Measurements from ENCODE around the gene FGF9. TPM values are rescaled to one million over a fixed set of nuclear protein-coding genes. Genes with fewer than 3 reads are reported as not detected.

The FGF9 gene
- 1 to 10 TPM; 1.2 to 3.7 (median 2.9) TPM for total RNA-seq
- 1.1 TPM for total RNA-seq (2013)
- total RNA-seq = 1.1 to 16.1 (median 5.0) reads per million in 29 experiments

DNA sequence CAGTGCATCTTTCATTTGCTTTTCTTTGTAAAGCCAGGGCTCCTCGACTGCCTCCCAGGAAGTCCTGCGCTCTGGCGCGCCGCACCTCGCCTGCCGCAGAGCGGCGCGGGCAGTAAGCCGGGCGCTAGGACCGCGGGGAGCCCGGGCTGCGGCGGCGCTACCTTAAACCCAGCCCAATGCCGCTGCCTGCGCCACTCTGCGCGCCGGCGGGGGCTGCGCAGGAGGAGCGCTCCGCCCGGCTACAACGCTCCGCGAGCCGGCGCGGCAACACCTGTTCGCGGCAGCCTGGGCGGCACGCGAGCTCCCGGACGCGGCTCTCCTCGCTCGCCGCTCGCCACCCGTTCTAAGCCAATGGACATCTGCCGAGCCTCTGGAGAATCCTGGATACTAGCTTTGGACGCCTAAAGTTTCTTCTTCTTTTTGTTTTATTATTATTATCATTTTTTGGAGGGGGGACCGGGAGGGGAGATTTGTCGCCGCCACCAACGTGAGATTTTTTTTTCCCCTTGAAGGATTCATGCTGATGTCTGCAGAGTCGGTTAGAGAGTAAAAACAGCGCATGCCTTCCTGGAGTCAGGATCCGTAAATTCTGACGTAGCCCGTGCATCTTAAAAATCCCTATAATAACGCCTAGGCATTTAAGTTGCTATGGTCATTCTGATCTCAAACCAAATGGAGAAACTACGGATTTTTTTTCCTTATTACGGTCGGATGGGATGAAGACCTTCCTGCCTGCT is at the start of gene FGF9:
TSS of gene FGF9 (plus strand) at position 191 of the 737 bp plus-strand sequence. CDS start 840 bp downstream, outside the sequence.
- Mint-ChIP-seq H3K9me3 (no peaks in the 10 kb centered on the region), H3K36me3 (no peaks in the 10 kb centered on the region), H3K27me3 (peaks cover 2 to 22% of the 10 kb centered on the region in 2 donors), H3K4me3 (peak within 1 kb of the TSS; percentile 90 to 95 (median 91)), H3K4me1 (peaks cover 37 to 46% (median 43%) of the 10 kb centered on the region in 3 donors), H3K27ac (peak within 1 kb of the TSS; percentile 84 to 86)
- H3K4me1 ChIP-seq (ENCODE audit: control insufficient read depth in 1 of 2, extremely low read depth in 1 of 2, insufficient read depth in 2 of 2, low read length in 2 of 2) = peaks cover 22 to 52% of the 10 kb centered on the region in 2 experiments
- ChIA-PET POLR2A (interaction anchor here in 1 of 2 donors (1.2 kb wide), 1 partner anchor 67 kb away, joined by 7 read pairs; the partner anchor contains the start of gene MICU2), CTCF (interaction anchor here (0.6 to 1.4 kb wide), 5 partner anchors 33 to 627 kb away, joined by 3 to 5 read pairs (median 3); no protein-coding TSS in a partner anchor)
- H3K27ac ChIP-seq (ENCODE audit: low read length) = peak within 1 kb of the TSS; percentile 35
- peak; percentile 61 to 91 (median 76) for DNase-seq
- H3K9me3 ChIP-seq = no peaks in the 10 kb centered on the region
- peaks cover 13 to 46% of the 10 kb centered on the region in 2 experiments for H3K27me3 ChIP-seq (replicated peaks in 1 of 2; ENCODE audit: control insufficient read depth in 2 of 2, extremely low read depth in 1 of 2, insufficient read depth in 2 of 2, low read length in 1 of 2)
- under 1% methylated on average over 51 of the region's 62 CpGs for WGBS (ENCODE audit: insufficient coverage)
- H3K4me3 ChIP-seq (ENCODE audit: control insufficient read depth in 1 of 2, extremely low read depth in 1 of 2, low read length in 1 of 2) = peak within 1 kb of the TSS; percentile 55 to 73
- no peaks in the 10 kb centered on the region for H3K36me3 ChIP-seq (ENCODE audit: control insufficient read depth in 2 of 2, extremely low read depth in 1 of 2, insufficient read depth in 1 of 2, low read length in 1 of 2)
- ATAC-seq (replicated peaks in 1 of 4) = peak; percentile 74 to 80 (median 78)

- H3K27me3 ChIP-seq (replicated peaks in 1 of 2; ENCODE audit: control insufficient read depth in 2 of 2, extremely low read depth in 1 of 2, insufficient read depth in 2 of 2, low read length in 1 of 2) = peaks cover 2 to 3% of the 10 kb centered on the region in 2 experiments
- H3K4me1 ChIP-seq (ENCODE audit: control insufficient read depth in 1 of 2, extremely low read depth in 1 of 2, insufficient read depth in 2 of 2, low read length in 2 of 2) = no peaks in the 10 kb centered on the region
- Mint-ChIP-seq H3K4me3 (no peak overlapping the region), H3K9me3 (no peaks in the 10 kb centered on the region), H3K36me3 (no peaks in the 10 kb centered on the region), H3K27me3 (peaks cover 4 to 8% of the 10 kb centered on the region in 2 donors), H3K4me1 (peaks cover 0 to 2% (median 0%) of the 10 kb centered on the region in 3 donors), H3K27ac (no peak overlapping the region)
- H3K27ac ChIP-seq (ENCODE audit: low read length) = no peak overlapping the region
- peak in 8 of 35 experiments; percentile 5 to 54 (median 12) for DNase-seq
- ATAC-seq (replicated peaks in 1 of 4) = peak in 3 of 4 experiments; percentile 42 to 60 (median 51)
- CTCF ChIA-PET = interaction anchor here (0.8 to 1.1 kb wide), 2 partner anchors 12 to 653 kb away, joined by 3 to 5 read pairs; no protein-coding TSS in a partner anchor
- 59% methylated on average over 4 of the region's 8 CpGs for WGBS (ENCODE audit: insufficient coverage)
- H3K4me3 ChIP-seq (ENCODE audit: control insufficient read depth in 1 of 2, extremely low read depth in 1 of 2, low read length in 1 of 2) = no peak overlapping the region
- H3K9me3 ChIP-seq = no peaks in the 10 kb centered on the region
- no peaks in the 10 kb centered on the region for H3K36me3 ChIP-seq (ENCODE audit: control insufficient read depth in 2 of 2, extremely low read depth in 1 of 2, insufficient read depth in 1 of 2, low read length in 1 of 2)
- POLR2A ChIA-PET = interaction anchor here in 1 of 2 donors (0.6 kb wide), 1 partner anchor 1978 kb away, joined by 3 read pairs; no protein-coding TSS in a partner anchor
These were observed 45.5 kb upstream of the FGF9 start for GRCh38 chr13:21625366-21625765.

DNA sequence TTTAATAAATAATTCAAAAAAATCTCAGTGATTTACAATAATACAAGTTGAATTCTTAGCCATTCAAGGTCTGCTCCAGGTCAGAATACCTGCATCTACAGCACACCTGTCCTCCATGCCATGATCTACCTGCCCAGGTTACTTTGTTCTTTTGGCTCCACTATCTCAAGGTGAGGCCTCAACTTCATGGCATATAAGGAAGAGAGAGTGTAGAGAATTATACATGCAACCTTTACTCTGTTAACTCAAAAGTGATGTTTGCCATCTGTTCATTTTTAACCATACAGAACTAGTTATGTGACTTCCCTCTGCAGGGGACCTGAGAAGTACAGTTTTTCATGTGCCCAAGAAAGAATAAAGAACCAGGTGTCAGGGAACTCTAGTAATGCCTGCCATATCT is 38.7 kb upstream of the FGF9 start:
- no peak overlapping the region for H3K4me3 Mint-ChIP-seq
- peaks cover 12% of the 10 kb centered on the region in 2 donors for H3K27me3 Mint-ChIP-seq
- Histone ChIP-seq H3K36me3 (ENCODE audit: control insufficient read depth in 2 of 2, extremely low read depth in 1 of 2, insufficient read depth in 1 of 2, low read length in 1 of 2) (no peaks in the 10 kb centered on the region), H3K4me3 (ENCODE audit: control insufficient read depth in 1 of 2, extremely low read depth in 1 of 2, low read length in 1 of 2) (no peak overlapping the region), H3K4me1 (ENCODE audit: control insufficient read depth in 1 of 2, extremely low read depth in 1 of 2, insufficient read depth in 2 of 2, low read length in 2 of 2) (no peaks in the 10 kb centered on the region), H3K27ac (ENCODE audit: low read length) (no peak overlapping the region), H3K9me3 (no peaks in the 10 kb centered on the region), H3K27me3 (replicated peaks in 1 of 2; ENCODE audit: control insufficient read depth in 2 of 2, extremely low read depth in 1 of 2, insufficient read depth in 2 of 2, low read length in 1 of 2) (peaks cover 0 to 9% of the 10 kb centered on the region in 2 experiments)
- ATAC-seq (replicated peaks in 1 of 4) (no peak), DNase-seq (no peak)
- H3K9me3 Mint-ChIP-seq = peaks cover 0 to 8% (median 6%) of the 10 kb centered on the region in 3 donors
- H3K36me3 Mint-ChIP-seq = peaks cover 2% of the 10 kb centered on the region
- peaks cover 0 to 2% (median 2%) of the 10 kb centered on the region in 3 donors for H3K4me1 Mint-ChIP-seq
- ChIA-PET CTCF (interaction anchor here in 1 of 2 donors (0.5 kb wide), 1 partner anchor 501 kb away, joined by 4 read pairs; no protein-coding TSS in a partner anchor), POLR2A (no interaction called here)
- H3K27ac Mint-ChIP-seq = no peak overlapping the region

GRCh38 chr13:21636656-21637055 is 34.2 kb upstream of the FGF9 start:
- H3K9me3 ChIP-seq = no peaks in the 10 kb centered on the region
- peaks cover 2% of the 10 kb centered on the region for H3K36me3 Mint-ChIP-seq
- WGBS (ENCODE audit: insufficient coverage) = 92% methylated on average over 2 of the region's 3 CpGs
- DNase-seq (no peak), ATAC-seq (replicated peaks in 1 of 4) (no peak)
- CTCF ChIA-PET = interaction anchor here (0.7 to 1.5 kb wide), 4 partner anchors 11 to 1098 kb away, joined by 3 to 4 read pairs (median 3); no protein-coding TSS in a partner anchor
- peaks cover 0 to 3% of the 10 kb centered on the region in 2 experiments for H3K4me1 ChIP-seq (ENCODE audit: control insufficient read depth in 1 of 2, extremely low read depth in 1 of 2, insufficient read depth in 2 of 2, low read length in 2 of 2)
- peaks cover 0 to 4% (median 2%) of the 10 kb centered on the region in 3 donors for H3K4me1 Mint-ChIP-seq
- H3K27ac ChIP-seq (ENCODE audit: low read length) = no peak overlapping the region
- peaks cover 0 to 14% of the 10 kb centered on the region in 2 experiments for H3K27me3 ChIP-seq (replicated peaks in 1 of 2; ENCODE audit: control insufficient read depth in 2 of 2, extremely low read depth in 1 of 2, insufficient read depth in 2 of 2, low read length in 1 of 2)
- POLR2A ChIA-PET = interaction anchor here in 1 of 2 donors (1.1 kb wide), 1 partner anchor 20 kb away, joined by 3 read pairs; no protein-coding TSS in a partner anchor
- no peak overlapping the region for H3K4me3 ChIP-seq (ENCODE audit: control insufficient read depth in 1 of 2, extremely low read depth in 1 of 2, low read length in 1 of 2)
- H3K27me3 Mint-ChIP-seq = peaks cover 5 to 12% of the 10 kb centered on the region in 2 donors
- no peak overlapping the region for H3K4me3 Mint-ChIP-seq
- H3K36me3 ChIP-seq (ENCODE audit: control insufficient read depth in 2 of 2, extremely low read depth in 1 of 2, insufficient read depth in 1 of 2, low read length in 1 of 2) = no peaks in the 10 kb centered on the region
- peaks cover 0 to 5% (median 2%) of the 10 kb centered on the region in 3 donors for H3K9me3 Mint-ChIP-seq
- H3K27ac Mint-ChIP-seq = no peak overlapping the region

GRCh38 chr13:21637296-21637695 is 33.6 kb upstream of the FGF9 start:
- Mint-ChIP-seq H3K27me3 (peaks cover 5 to 12% of the 10 kb centered on the region in 2 donors), H3K27ac (peak overlapping the region in 1 of 2 donors; percentile 28), H3K4me1 (peaks cover 0 to 4% (median 2%) of the 10 kb centered on the region in 3 donors), H3K9me3 (no peaks in the 10 kb centered on the region), H3K4me3 (no peak overlapping the region), H3K36me3 (no peaks in the 10 kb centered on the region)
- no peak overlapping the region for H3K27ac ChIP-seq (ENCODE audit: low read length)
- ATAC-seq (replicated peaks in 1 of 4) = peak; percentile 24 to 83 (median 66)
- ChIA-PET POLR2A (interaction anchor here in 1 of 2 donors (1.1 kb wide), 1 partner anchor 21 kb away, joined by 3 read pairs; no protein-coding TSS in a partner anchor), CTCF (interaction anchor here (0.9 to 1.8 kb wide), 7 partner anchors 12 to 642 kb away, joined by 3 to 14 read pairs (median 3); partner anchors contain the start of gene FGF9 (in 1 of the 2))
- peak in 9 of 35 experiments; percentile 1 to 31 (median 7) for DNase-seq
- no peaks in the 10 kb centered on the region for H3K36me3 ChIP-seq (ENCODE audit: control insufficient read depth in 2 of 2, extremely low read depth in 1 of 2, insufficient read depth in 1 of 2, low read length in 1 of 2)
- H3K27me3 ChIP-seq (replicated peaks in 1 of 2; ENCODE audit: control insufficient read depth in 2 of 2, extremely low read depth in 1 of 2, insufficient read depth in 2 of 2, low read length in 1 of 2) = peaks cover 0 to 14% of the 10 kb centered on the region in 2 experiments
- no peaks in the 10 kb centered on the region for H3K9me3 ChIP-seq
- peaks cover 0 to 3% of the 10 kb centered on the region in 2 experiments for H3K4me1 ChIP-seq (ENCODE audit: control insufficient read depth in 1 of 2, extremely low read depth in 1 of 2, insufficient read depth in 2 of 2, low read length in 2 of 2)
- no peak overlapping the region for H3K4me3 ChIP-seq (ENCODE audit: control insufficient read depth in 1 of 2, extremely low read depth in 1 of 2, low read length in 1 of 2)
- WGBS (ENCODE audit: insufficient coverage) = 64% methylated on average over 7 of the region's 13 CpGs
